Measurements from ENCODE around the gene RAB8B. TPM values are rescaled to one million over a fixed set of nuclear protein-coding genes. Genes with fewer than 3 reads are reported as not detected.

RAB8B gene
- total RNA-seq, 1 experiment from 2014 or later = 17.6 TPM

- in situ Hi-C loops (cut with HindIII; ENCODE audit: low pct_unique_long_range_greater_than_20kb, low sequenced_read_pairs) (no loop called here), intact Hi-C loops (cut with micrococcal nuclease; ENCODE audit: unreplicated experiment) (no loop called here)
- no peak for ATAC-seq
- H3K27ac ChIP-seq (ENCODE audit: low read length) = no peak overlapping the region
- POLR2A ChIA-PET = no interaction called here
- H3K27me3 ChIP-seq (ENCODE audit: control insufficient read depth, insufficient read depth, low read length) = no peaks in the 10 kb centered on the region
- no peaks in the 10 kb centered on the region for H3K9me3 ChIP-seq (ENCODE audit: control insufficient read depth, insufficient read depth, low read depth, low read length)
- H3K36me3 ChIP-seq (ENCODE audit: control insufficient read depth, insufficient read depth, low read length) = no peaks in the 10 kb centered on the region
- DNase-seq (ENCODE audit: low read depth, low spot score) = no peak
- no peak overlapping the region for H3K4me3 ChIP-seq (ENCODE audit: low read depth in 2 of 2, low read length in 2 of 2)
- TF ChIP-seq SIN3A (IDR thresholded peaks at IDR 0.05; ENCODE audit: borderline replicate concordance, insufficient read depth, low read depth, low read length) (no peak), POLR2AphosphoS5 (IDR thresholded peaks at IDR 0.05; ENCODE audit: low read depth, low read length) (no peak)
- CTCF ChIA-PET = no interaction called here
- no TSS peak for BruUV-seq (replicated peaks)
- no peaks in the 10 kb centered on the region; the same call in 1 of the 2 replicates for H3K4me1 ChIP-seq (ENCODE audit: control insufficient read depth, insufficient read depth, low read length)
Observed at GRCh38 chr15:63226966-63227401, 37.6 kb downstream of the RAB8B start.

- Histone ChIP-seq H3K4me1 (ENCODE audit: control insufficient read depth, insufficient read depth, low read length) (no peaks in the 10 kb centered on the region; the same call in 1 of the 2 replicates), H3K4me3 (ENCODE audit: low read depth in 2 of 2, low read length in 2 of 2) (no peak overlapping the region), H3K36me3 (ENCODE audit: control insufficient read depth, insufficient read depth, low read length) (no peaks in the 10 kb centered on the region), H3K9me3 (ENCODE audit: control insufficient read depth, insufficient read depth, low read depth, low read length) (no peaks in the 10 kb centered on the region), H3K27ac (ENCODE audit: low read length) (no peak overlapping the region), H3K27me3 (ENCODE audit: control insufficient read depth, insufficient read depth, low read length) (no peaks in the 10 kb centered on the region)
- CTCF ChIA-PET = interaction anchor here (1.2 kb wide), 1 partner anchor 33 kb away, joined by 3 read pairs; no protein-coding TSS in a partner anchor
- ATAC-seq (no peak), DNase-seq (ENCODE audit: low read depth, low spot score) (no peak)
- no TSS peak for BruUV-seq (replicated peaks)
- in situ Hi-C loops (cut with HindIII; ENCODE audit: low pct_unique_long_range_greater_than_20kb, low sequenced_read_pairs) = no loop called here
- POLR2A ChIA-PET = no interaction called here
- TF ChIP-seq POLR2AphosphoS5 (IDR thresholded peaks at IDR 0.05; ENCODE audit: low read depth, low read length) (no peak), SIN3A (IDR thresholded peaks at IDR 0.05; ENCODE audit: borderline replicate concordance, insufficient read depth, low read depth, low read length) (no peak), TCF7L2 (IDR thresholded peaks at IDR 0.05; ENCODE audit: low read depth, low read length) (no peak), CTCF (IDR thresholded peaks at IDR 0.05) (no peak), REST (IDR thresholded peaks at IDR 0.05; ENCODE audit: insufficient read depth in 1 of 2, low read depth in 2 of 2, low read length in 1 of 2) (no peak)
- intact Hi-C loops (cut with micrococcal nuclease; ENCODE audit: unreplicated experiment) = no loop called here
Observed at GRCh38 chr15:63227689-63228088, 38.3 kb downstream of the RAB8B start.

GRCh38 chr15:63231206-63231605 is 41.8 kb downstream of the RAB8B start:
- Histone ChIP-seq H3K36me3 (ENCODE audit: control insufficient read depth, insufficient read depth, low read length) (no peaks in the 10 kb centered on the region), H3K9me3 (ENCODE audit: control insufficient read depth, insufficient read depth, low read depth, low read length) (no peaks in the 10 kb centered on the region), H3K27ac (ENCODE audit: low read length) (no peak overlapping the region), H3K4me3 (ENCODE audit: low read depth in 2 of 2, low read length in 2 of 2) (no peak overlapping the region), H3K4me1 (ENCODE audit: control insufficient read depth, insufficient read depth, low read length) (no peaks in the 10 kb centered on the region; the same call in 1 of the 2 replicates), H3K27me3 (ENCODE audit: control insufficient read depth, insufficient read depth, low read length) (no peaks in the 10 kb centered on the region)
- TF ChIP-seq CTCF (IDR thresholded peaks at IDR 0.05) = no peak
- no peak for TF ChIP-seq POLR2AphosphoS5 (IDR thresholded peaks at IDR 0.05; ENCODE audit: low read depth, low read length)
- TF ChIP-seq SIN3A (IDR thresholded peaks at IDR 0.05; ENCODE audit: borderline replicate concordance, insufficient read depth, low read depth, low read length) = no peak
- TF ChIP-seq REST (IDR thresholded peaks at IDR 0.05; ENCODE audit: insufficient read depth in 1 of 2, low read depth in 2 of 2, low read length in 1 of 2) = no peak
- no peak for TF ChIP-seq TCF7L2 (IDR thresholded peaks at IDR 0.05; ENCODE audit: low read depth, low read length)
- intact Hi-C loops (cut with micrococcal nuclease; ENCODE audit: unreplicated experiment) = no loop called here
- ATAC-seq (no peak), DNase-seq (ENCODE audit: low read depth, low spot score) (no peak)
- ChIA-PET CTCF (interaction anchor here (0.7 kb wide), 1 partner anchor 736 kb away, joined by 3 read pairs; no protein-coding TSS in a partner anchor), POLR2A (no interaction called here)
- in situ Hi-C loops (cut with HindIII; ENCODE audit: low pct_unique_long_range_greater_than_20kb, low sequenced_read_pairs) = no loop called here
- no TSS peak for BruUV-seq (replicated peaks)
